H9 (cell line): ENCODE results near the gene SRP54. TPM values are rescaled to one million over a fixed set of nuclear protein-coding genes. Genes with fewer than 3 reads are reported as not detected.

Experiments used
- DNase-seq: peaks from one replicate; pipeline ENCODE4 v3.0.0-alpha.2; 2017
- H2AFZ ChIP-seq: one replicate; pipeline ENCODE4 v1.6.1; 2013; ENCODE audit warnings: mild to moderate bottlenecking, low read length, control low read depth, moderate library complexity
- H2AK5ac ChIP-seq: 2 replicates; pipeline ENCODE4 v1.6.1; 2013; ENCODE audit warnings: low read length, control low read depth, mixed read lengths; ENCODE audit not compliant: insufficient read length
- H2BK120ac ChIP-seq: one replicate; pipeline ENCODE4 v1.6.1; 2013; ENCODE audit warnings: low read depth, mild to moderate bottlenecking, low read length, control low read depth, inconsistent platforms; ENCODE audit not compliant: poor library complexity, severe bottlenecking
- H2BK12ac ChIP-seq: 2 replicates; pipeline ENCODE4 v1.6.1; 2013; ENCODE audit warnings: low read length, control low read depth, mixed read lengths, low read depth; ENCODE audit not compliant: insufficient read length
- H2BK15ac ChIP-seq: 2 replicates; pipeline ENCODE4 v1.6.1; 2013; ENCODE audit warnings: low read depth, low read length, control low read depth
- H2BK20ac ChIP-seq: one replicate; pipeline ENCODE4 v1.6.1; 2013; ENCODE audit warnings: low read depth, mild to moderate bottlenecking, low read length, control low read depth, inconsistent platforms; ENCODE audit not compliant: poor library complexity, severe bottlenecking
- H2BK5ac ChIP-seq: 2 replicates; pipeline ENCODE4 v1.6.1; 2013; ENCODE audit warnings: low read length, control low read depth, mixed read lengths; ENCODE audit not compliant: insufficient read length
- H3K14ac ChIP-seq: 2 replicates; pipeline ENCODE4 v1.6.1; 2013; ENCODE audit warnings: low read length, control low read depth; ENCODE audit not compliant: insufficient read depth
- H3K18ac ChIP-seq: 2 replicates; pipeline ENCODE4 v1.6.1; 2013; ENCODE audit warnings: low read depth, mild to moderate bottlenecking, mixed read lengths, low read length, control low read depth; ENCODE audit not compliant: insufficient read length
- H3K23ac ChIP-seq: 2 replicates; pipeline ENCODE4 v1.6.1; 2013; ENCODE audit warnings: low read length, control low read depth, mixed read lengths, low read depth; ENCODE audit not compliant: insufficient read length
- H3K23me2 ChIP-seq: 2 replicates; pipeline ENCODE4 v1.6.1; 2013; ENCODE audit warnings: low read depth, mild to moderate bottlenecking, mixed read lengths, low read length, control low read depth; ENCODE audit not compliant: insufficient read length, poor library complexity, severe bottlenecking
- H3K27ac ChIP-seq: 2 replicates; pipeline ENCODE4 v1.5.1; 2013; ENCODE audit warnings: low read length, control low read depth, mixed read lengths, low read depth; ENCODE audit not compliant: insufficient read length
- H3K27me3 ChIP-seq: 2 replicates; pipeline ENCODE4 v1.6.1; 2013; ENCODE audit warnings: low read length, control low read depth, inconsistent platforms; ENCODE audit not compliant: insufficient read depth
- H3K4ac ChIP-seq: 2 replicates; pipeline ENCODE4 v1.6.1; 2013; ENCODE audit warnings: low read depth, mild to moderate bottlenecking, control low read depth, inconsistent platforms, low read length, moderate library complexity
- H3K4me1 ChIP-seq: 2 replicates; pipeline ENCODE4 v1.6.1; 2013; ENCODE audit warnings: low read length, control low read depth, inconsistent platforms; ENCODE audit not compliant: insufficient read depth
- H3K4me2 ChIP-seq: 2 replicates; pipeline ENCODE4 v1.6.1; 2013; ENCODE audit warnings: low read length, control low read depth, mixed read lengths; ENCODE audit not compliant: insufficient read length, insufficient read depth
- H3K56ac ChIP-seq: 2 replicates; pipeline ENCODE4 v1.6.1; 2013; ENCODE audit warnings: low read depth, mild to moderate bottlenecking, mixed read lengths, low read length, control low read depth; ENCODE audit not compliant: insufficient read length
- H3K79me1 ChIP-seq: 2 replicates; pipeline ENCODE4 v1.6.1; 2013; ENCODE audit warnings: low read depth, mild to moderate bottlenecking, moderate library complexity, low read length, control low read depth, inconsistent platforms; ENCODE audit not compliant: insufficient read depth, poor library complexity, severe bottlenecking
- H3K79me2 ChIP-seq: 2 replicates; pipeline ENCODE4 v1.6.1; 2013; ENCODE audit warnings: low read length, control low read depth, inconsistent platforms; ENCODE audit not compliant: insufficient read depth
- H3K9ac ChIP-seq: 2 replicates; pipeline ENCODE4 v1.6.1; 2013; ENCODE audit warnings: low read length, control low read depth, mixed read lengths; ENCODE audit not compliant: insufficient read length; ENCODE audit errors: extremely low read depth
- H3K9me3 ChIP-seq: one replicate; pipeline ENCODE4 v1.6.1; 2013; ENCODE audit warnings: low read depth, low read length, inconsistent platforms; ENCODE audit not compliant: control insufficient read depth
- H3T11ph ChIP-seq: one replicate; pipeline ENCODE4 v1.6.1; 2013; ENCODE audit warnings: mild to moderate bottlenecking, low read length, control low read depth, inconsistent platforms
- H4K20me1 ChIP-seq: one replicate; pipeline ENCODE4 v1.6.1; 2013; ENCODE audit not compliant: control insufficient read depth, insufficient read length, insufficient read depth
- H4K5ac ChIP-seq: 2 replicates; pipeline ENCODE4 v1.6.1; 2013; ENCODE audit warnings: low read depth, mild to moderate bottlenecking, mixed read lengths, low read length, control low read depth; ENCODE audit not compliant: insufficient read length
- H4K8ac ChIP-seq: replicated peaks from 2 replicates; pipeline ENCODE4 v1.6.1; 2013; ENCODE audit warnings: low read length, control low read depth, mixed read lengths, low read depth; ENCODE audit not compliant: insufficient read length
- H4K91ac ChIP-seq: 2 replicates; pipeline ENCODE4 v1.6.1; 2013; ENCODE audit warnings: low read depth, mild to moderate bottlenecking, moderate library complexity, mixed read lengths, low read length, control low read depth; ENCODE audit not compliant: insufficient read length
- H3K27ac Mint-ChIP-seq, 3 experiments: 2 replicates in 2 of 3; 3 replicates in 1 of 3; pipeline ENCODE4 v1.8.0; 2020 to 2021; ENCODE audit warnings: mixed read lengths in 3 of 3, mild to moderate bottlenecking in 1 of 3, moderate library complexity in 1 of 3
- H3K27me3 Mint-ChIP-seq: 2 replicates; pipeline ENCODE4 v1.8.0; 2021; ENCODE audit warnings: low read depth, mild to moderate bottlenecking, moderate library complexity, mixed read lengths
- H3K36me3 Mint-ChIP-seq, 3 experiments: 2 replicates in 2 of 3; 3 replicates in 1 of 3; pipeline ENCODE4 v1.8.0; 2020 to 2021; ENCODE audit warnings: low read depth in 3 of 3, mixed read lengths in 3 of 3; ENCODE audit not compliant: insufficient read depth in 1 of 3
- H3K4me1 Mint-ChIP-seq, 2 experiments: 2 replicates each; pipeline ENCODE4 v1.8.0; 2020; ENCODE audit warnings: mixed read lengths in 2 of 2
- H3K4me3 Mint-ChIP-seq, 2 experiments: 2 replicates in 1 of 2; 3 replicates in 1 of 2; pipeline ENCODE4 v1.8.0; 2020 to 2021; ENCODE audit warnings: mild to moderate bottlenecking in 2 of 2, mixed read lengths in 2 of 2, moderate library complexity in 1 of 2
- H3K9me3 Mint-ChIP-seq, 2 experiments: 2 replicates in 1 of 2; 3 replicates in 1 of 2; pipeline ENCODE4 v1.8.0; 2020; ENCODE audit warnings: mild to moderate bottlenecking in 2 of 2, mixed read lengths in 2 of 2, moderate library complexity in 1 of 2
- CTCF ChIP-seq: fragments of 200-600 bp; sonication (generic); conservative IDR thresholded peaks from 3 replicates; pipeline ENCODE4 v1.8.0; 2021; ENCODE audit warnings: antibody characterized with exemption, mild to moderate bottlenecking
- WGBS: extraction: QIAGEN DNeasy Blood & Tissue Kit; methylation state at CpG from one replicate; pipeline ENCODE4 v1.1.7; 2013; ENCODE audit warnings: missing lambda C conversion rate, low lambda C conversion rate, mixed read lengths; ENCODE audit not compliant: insufficient read length; ENCODE audit errors: extremely low coverage; 5-methylcytosine and 5-hydroxymethylcytosine counted together
- total RNA-seq: library from RNA; stranded (reverse); gene quantifications from 2 replicates; pipeline ENCODE4 v1.2.1, GENCODE V29; 2021

The SRP54 gene
- total RNA-seq, 1 experiment from 2014 or later: 57.7 TPM

- H2AK5ac ChIP-seq: no peak overlapping the region
- H3K4ac ChIP-seq: no peak overlapping the region
- Mint-ChIP-seq H3K27me3 (no peaks in the 10 kb centered on the region), H3K4me3 (no peak overlapping the region), H3K36me3 (no peaks in the 10 kb centered on the region; a peak in 2 of 7 replicates), H3K27ac (no peak overlapping the region), H3K4me1 (peaks cover 2 to 3% of the 10 kb centered on the region in 2 experiments), H3K9me3 (no peaks in the 10 kb centered on the region)
- H2AFZ ChIP-seq: no peak overlapping the region
- no peak overlapping the region for H2BK15ac ChIP-seq
- H2BK12ac ChIP-seq: no peak overlapping the region
- DNase-seq: no peak
- no peak overlapping the region for H3K18ac ChIP-seq
- H3K23me2 ChIP-seq: peaks cover 3% of the 10 kb centered on the region
- H4K91ac ChIP-seq: no peak overlapping the region
- no peaks in the 10 kb centered on the region for H3K9me3 ChIP-seq
- no peaks in the 10 kb centered on the region for H3K27me3 ChIP-seq
- H3K4me1 ChIP-seq: no peaks in the 10 kb centered on the region
- no peak overlapping the region for H2BK5ac ChIP-seq
- TF ChIP-seq CTCF: no peak
- no peak overlapping the region for H4K8ac ChIP-seq
- H2BK20ac ChIP-seq: no peak overlapping the region
- H3K56ac ChIP-seq: no peak overlapping the region
- peaks cover 10% of the 10 kb centered on the region; the same call in 1 of the 2 replicates for H3K79me2 ChIP-seq
- H3K79me1 ChIP-seq: peaks cover 5% of the 10 kb centered on the region
- no peak overlapping the region for H3K9ac ChIP-seq
- H4K20me1 ChIP-seq: no peaks in the 10 kb centered on the region
- 100% methylated on average over 1 of the region's 3 CpGs for WGBS
- H3K14ac ChIP-seq: no peak overlapping the region
- no peak overlapping the region for H3K23ac ChIP-seq
- H3T11ph ChIP-seq: no peak overlapping the region
- no peak overlapping the region for H2BK120ac ChIP-seq
- no peak overlapping the region for H3K27ac ChIP-seq
- H3K4me2 ChIP-seq: no peak overlapping the region
- no peak overlapping the region for H4K5ac ChIP-seq
Observed at GRCh38 chr14:34987180-34987579, 4.4 kb downstream of the SRP54 start.
